CD14-positive monocyte (primary cell): ENCODE results near the gene CDC14A. TPM values are rescaled to one million over a fixed set of nuclear protein-coding genes. Genes with fewer than 3 reads are reported as not detected.

Experiments used
- DNase-seq, 3 donors: peaks; one replicate each; pipeline ENCODE4 v3.0.0-alpha.2; 2011 to 2022
- H2AFZ ChIP-seq: 2 replicates; pipeline ENCODE4 v1.6.0; 2012; ENCODE audit warnings: mild to moderate bottlenecking, low read depth, low read length, inconsistent platforms; ENCODE audit not compliant: insufficient read depth, poor library complexity, severe bottlenecking
- H3K27ac ChIP-seq, 2 donors: 1 replicate in 1 of 2; 2 replicates in 1 of 2; pipeline ENCODE4 v1.5.1; 2012 to 2013; ENCODE audit warnings: low read length in 2 of 2, control low read depth in 1 of 2, inconsistent platforms in 1 of 2, low read depth in 1 of 2, mild to moderate bottlenecking in 1 of 2
- H3K27me3 ChIP-seq, 2 donors: one replicate each; pipeline versions ENCODE4 v1.6.0 to v1.6.1; 2011 to 2013; ENCODE audit warnings: low read length in 2 of 2; ENCODE audit not compliant: control insufficient read depth in 2 of 2, insufficient read depth in 2 of 2
- H3K36me3 ChIP-seq, 2 donors: replicated peaks in 1 of 2; 1 replicate in 1 of 2; 2 replicates in 1 of 2; pipeline versions ENCODE4 v1.5.1 to v1.6.1; 2012 to 2013; ENCODE audit warnings: low read length in 2 of 2, control low read depth in 1 of 2, inconsistent platforms in 1 of 2, mild to moderate bottlenecking in 1 of 2; ENCODE audit not compliant: insufficient read depth in 2 of 2, control insufficient read depth in 1 of 2
- H3K4me1 ChIP-seq, 2 donors: 1 replicate in 1 of 2; 2 replicates in 1 of 2; pipeline versions ENCODE4 v1.5.1 to v1.6.1; 2012 to 2013; ENCODE audit warnings: low read length in 2 of 2, control low read depth in 1 of 2, inconsistent platforms in 1 of 2, mild to moderate bottlenecking in 1 of 2, moderate library complexity in 1 of 2; ENCODE audit not compliant: insufficient read depth in 2 of 2, control insufficient read depth in 1 of 2
- H3K4me2 ChIP-seq: replicated peaks from 2 replicates; pipeline ENCODE3; 2012; ENCODE audit warnings: low read length, moderate library complexity, mild to moderate bottlenecking; ENCODE audit not compliant: poor library complexity, severe bottlenecking; ENCODE audit errors: extremely low read depth
- H3K4me3 ChIP-seq, 3 experiments: fragments of 200-600 bp in 1 of 3; sonication (generic) in 1 of 3; replicated peaks in 1 of 3; 1 replicate in 2 of 3; 2 replicates in 1 of 3; pipeline ENCODE4 v1.5.1; 2011 to 2013; ENCODE audit warnings: low read length in 3 of 3, mild to moderate bottlenecking in 3 of 3, control low read depth in 2 of 3, low read depth in 2 of 3, inconsistent platforms in 1 of 3, moderate library complexity in 1 of 3
- H3K79me2 ChIP-seq: 2 replicates; pipeline ENCODE4 v1.6.0; 2012; ENCODE audit warnings: mild to moderate bottlenecking, control low read depth, inconsistent platforms, low read length, moderate library complexity; ENCODE audit not compliant: insufficient read depth
- H3K9ac ChIP-seq: 2 replicates; pipeline ENCODE4 v1.6.0; 2017; ENCODE audit warnings: low read length, mild to moderate bottlenecking; ENCODE audit not compliant: insufficient read depth, poor library complexity, severe bottlenecking
- H3K9me3 ChIP-seq, 2 donors: replicated peaks in 1 of 2; 1 replicate in 1 of 2; 2 replicates in 1 of 2; pipeline versions ENCODE4 v1.5.1 to v1.6.1; 2012 to 2013; ENCODE audit warnings: low read length in 2 of 2, control low read depth in 1 of 2; ENCODE audit not compliant: control insufficient read depth in 1 of 2, insufficient read depth in 1 of 2
- H4K20me1 ChIP-seq: 2 replicates; pipeline ENCODE4 v1.6.0; 2012; ENCODE audit warnings: mild to moderate bottlenecking, low read length, control low read depth, moderate library complexity; ENCODE audit not compliant: insufficient read depth
- H3K27ac Mint-ChIP-seq, 7 donors: one replicate each; pipeline ENCODE4 v1.8.0; 2020; ENCODE audit warnings: mild to moderate bottlenecking in 7 of 7, mixed read lengths in 7 of 7, moderate library complexity in 6 of 7, inconsistent platforms in 2 of 7
- H3K27me3 Mint-ChIP-seq, 3 donors: one replicate each; pipeline ENCODE4 v1.8.0; 2021 to 2022; ENCODE audit warnings: low read depth in 3 of 3, mild to moderate bottlenecking in 3 of 3, mixed read lengths in 3 of 3, moderate library complexity in 3 of 3, inconsistent platforms in 1 of 3
- H3K36me3 Mint-ChIP-seq, 2 donors: one replicate each; pipeline ENCODE4 v1.8.0; 2020; ENCODE audit warnings: mixed read lengths in 2 of 2, inconsistent platforms in 1 of 2, mild to moderate bottlenecking in 1 of 2
- H3K4me1 Mint-ChIP-seq: one replicate; pipeline ENCODE4 v1.8.0; 2020; ENCODE audit warnings: mild to moderate bottlenecking, mixed read lengths
- H3K4me3 Mint-ChIP-seq, 2 donors: one replicate each; pipeline ENCODE4 v1.8.0; 2020; ENCODE audit warnings: mild to moderate bottlenecking in 2 of 2, mixed read lengths in 2 of 2, moderate library complexity in 1 of 2
- H3K9me3 Mint-ChIP-seq, 7 donors: one replicate each; pipeline ENCODE4 v1.8.0; 2020 to 2022; ENCODE audit warnings: mixed read lengths in 7 of 7, mild to moderate bottlenecking in 6 of 7, moderate library complexity in 6 of 7, inconsistent platforms in 2 of 7
- WGBS: methylation state at CpG from one replicate; pipeline ENCODE4 v1.1.5; 2013; ENCODE audit warnings: missing lambda C conversion rate; ENCODE audit not compliant: insufficient coverage; 5-methylcytosine and 5-hydroxymethylcytosine counted together
- intact Hi-C, 2 donors: fragments of 100-400 bp; cut with micrococcal nuclease; formaldehyde crosslinking; loops; one replicate each; pipeline versions ENCODE4 v1.15.0 to v1.15.1; 2023
- polyA plus RNA-seq, 3 donors: library from polyadenylated mRNA; depleted of rRNA in 1 of 3; unstranded in 2 of 3; stranded (reverse) in 1 of 3; fragments of 300-500 nt in 2 of 3; fragments of >200 nt in 1 of 3; fragmentation: Illumina TruSeq in 2 of 3; gene quantifications; 1 replicate in 2 of 3; 2 replicates in 1 of 3; pipeline ENCODE4 v1.2.3, GENCODE V29; 2012 to 2021
- TF ChIP-seq, protein P1 (sequence below): fragments of 200-600 bp; IDR thresholded peaks from one replicate; pipeline ENCODE4 v1.8.0; 2022; ENCODE audit warnings: antibody characterized with exemption, mild to moderate bottlenecking

CDC14A gene
- polyA plus RNA-seq, 3 donors = 4.2 to 9.2 (median 6.1) TPM

- H3K9me3 ChIP-seq = no peaks in the 10 kb centered on the region
- H3K27me3 Mint-ChIP-seq = peaks cover 0 to 2% (median 0%) of the 10 kb centered on the region in 3 donors
- peaks cover 13% of the 10 kb centered on the region for H3K4me1 Mint-ChIP-seq
- H3K36me3 Mint-ChIP-seq = peaks cover 32 to 38% of the 10 kb centered on the region in 2 donors
- no peak overlapping the region for H3K27ac ChIP-seq
- no peak overlapping the region for H3K4me3 Mint-ChIP-seq
- H4K20me1 ChIP-seq = peaks cover 4% of the 10 kb centered on the region
- no peak overlapping the region for H2AFZ ChIP-seq
- intact Hi-C loops = loop anchor here (5.0 to 10.0 kb wide), 4 partner anchors 81 to 656 kb away; no protein-coding TSS in a partner anchor
- H3K9ac ChIP-seq = no peak overlapping the region
- H3K4me1 ChIP-seq = peaks cover 6 to 10% of the 10 kb centered on the region in 2 donors
- no peak overlapping the region for H3K4me2 ChIP-seq
- no peak overlapping the region for H3K27ac Mint-ChIP-seq
- WGBS = 100% methylated on average over 4 of the region's 4 CpGs
- DNase-seq = no peak
- H3K27me3 ChIP-seq = no peaks in the 10 kb centered on the region
- no peaks in the 10 kb centered on the region for H3K9me3 Mint-ChIP-seq
- H3K4me3 ChIP-seq = no peak overlapping the region
- H3K36me3 ChIP-seq = peaks cover 10 to 43% of the 10 kb centered on the region in 2 donors
- TF ChIP-seq, protein P1, sequence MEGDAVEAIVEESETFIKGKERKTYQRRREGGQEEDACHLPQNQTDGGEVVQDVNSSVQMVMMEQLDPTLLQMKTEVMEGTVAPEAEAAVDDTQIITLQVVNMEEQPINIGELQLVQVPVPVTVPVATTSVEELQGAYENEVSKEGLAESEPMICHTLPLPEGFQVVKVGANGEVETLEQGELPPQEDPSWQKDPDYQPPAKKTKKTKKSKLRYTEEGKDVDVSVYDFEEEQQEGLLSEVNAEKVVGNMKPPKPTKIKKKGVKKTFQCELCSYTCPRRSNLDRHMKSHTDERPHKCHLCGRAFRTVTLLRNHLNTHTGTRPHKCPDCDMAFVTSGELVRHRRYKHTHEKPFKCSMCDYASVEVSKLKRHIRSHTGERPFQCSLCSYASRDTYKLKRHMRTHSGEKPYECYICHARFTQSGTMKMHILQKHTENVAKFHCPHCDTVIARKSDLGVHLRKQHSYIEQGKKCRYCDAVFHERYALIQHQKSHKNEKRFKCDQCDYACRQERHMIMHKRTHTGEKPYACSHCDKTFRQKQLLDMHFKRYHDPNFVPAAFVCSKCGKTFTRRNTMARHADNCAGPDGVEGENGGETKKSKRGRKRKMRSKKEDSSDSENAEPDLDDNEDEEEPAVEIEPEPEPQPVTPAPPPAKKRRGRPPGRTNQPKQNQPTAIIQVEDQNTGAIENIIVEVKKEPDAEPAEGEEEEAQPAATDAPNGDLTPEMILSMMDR = no peak
- H3K79me2 ChIP-seq = no peaks in the 10 kb centered on the region
These were observed 108.9 kb downstream of the CDC14A start for GRCh38 chr1:100461222-100461621.

- DNase-seq = no peak
- H3K9me3 ChIP-seq = no peaks in the 10 kb centered on the region
- H3K36me3 ChIP-seq = peaks cover 10 to 49% of the 10 kb centered on the region in 2 donors
- H3K4me3 Mint-ChIP-seq = no peak overlapping the region
- H3K4me3 ChIP-seq = no peak overlapping the region
- no peak overlapping the region for H3K9ac ChIP-seq
- no peak overlapping the region for H3K4me2 ChIP-seq
- peaks cover 34 to 45% of the 10 kb centered on the region in 2 donors for H3K36me3 Mint-ChIP-seq
- H3K79me2 ChIP-seq = no peaks in the 10 kb centered on the region
- 100% methylated on average over 7 of the region's 13 CpGs for WGBS
- peaks cover 6 to 10% of the 10 kb centered on the region in 2 donors for H3K4me1 ChIP-seq
- H3K27ac Mint-ChIP-seq = no peak overlapping the region
- intact Hi-C loops = loop anchor here (5.0 to 10.0 kb wide), 4 partner anchors 80 to 658 kb away; no protein-coding TSS in a partner anchor
- H3K4me1 Mint-ChIP-seq = peaks cover 13% of the 10 kb centered on the region
- H3K27me3 ChIP-seq = no peaks in the 10 kb centered on the region
- H3K9me3 Mint-ChIP-seq = no peaks in the 10 kb centered on the region
- no peak overlapping the region for H2AFZ ChIP-seq
- TF ChIP-seq, protein P1 = no peak
- peaks cover 4% of the 10 kb centered on the region for H4K20me1 ChIP-seq
- H3K27ac ChIP-seq = no peak overlapping the region
- peaks cover 0 to 2% (median 0%) of the 10 kb centered on the region in 3 donors for H3K27me3 Mint-ChIP-seq
These were observed 110.2 kb downstream of the CDC14A start for GRCh38 chr1:100462326-100463025.
